ENCODE results near the gene GIT2.

The GIT2 gene

DNA sequence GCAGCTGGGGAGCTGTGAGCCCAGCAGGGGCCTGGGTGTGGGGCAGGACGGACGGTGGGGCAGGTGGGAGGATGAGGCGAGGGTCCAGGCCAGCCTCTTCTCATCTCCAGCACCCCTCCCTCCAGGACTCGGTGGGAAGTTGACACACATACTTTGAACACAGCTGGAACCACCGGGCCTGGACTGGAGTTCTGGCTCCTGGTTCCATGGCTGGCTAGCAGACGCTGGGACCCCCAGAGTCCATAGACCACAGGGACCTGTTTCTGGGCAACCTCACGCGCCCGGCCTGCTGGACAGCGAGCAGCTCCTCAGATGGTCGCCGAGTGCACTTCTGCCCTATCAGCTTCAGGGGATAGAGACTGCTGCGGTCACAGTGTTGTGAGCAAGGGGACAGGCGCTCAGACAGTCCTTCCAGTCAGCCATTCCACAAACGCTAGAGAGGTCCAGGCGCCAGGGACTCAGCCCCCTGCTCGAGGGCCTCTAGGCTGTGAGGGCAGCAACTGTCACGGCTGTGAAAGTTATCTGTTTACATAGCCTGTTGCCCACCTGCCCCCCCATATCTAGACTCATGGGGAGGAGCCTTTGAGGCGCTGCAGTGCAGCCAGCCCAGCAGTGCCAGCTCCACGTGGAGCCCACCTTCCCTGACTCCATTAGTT lies 70.9 kb downstream of the GIT2 start:
- ATAC-seq (replicated peaks): no peak
- H3K9me3 Mint-ChIP-seq: no peaks in the 10 kb centered on the region
- H3K4me3 Mint-ChIP-seq: no peak overlapping the region

GRCh38 chr12:109923481-109924245 lies 72.5 kb downstream of the GIT2 start:
- H3K4me3 Mint-ChIP-seq: no peak overlapping the region
- no peaks in the 10 kb centered on the region for H3K9me3 Mint-ChIP-seq
- DNase-seq (no peak), ATAC-seq (replicated peaks) (no peak)
- no peaks in the 10 kb centered on the region for H3K4me1 Mint-ChIP-seq
- H3K27me3 Mint-ChIP-seq: no peaks in the 10 kb centered on the region
- H3K27ac Mint-ChIP-seq: peak overlapping the region; percentile 77
- H3K36me3 Mint-ChIP-seq: peaks cover 27 to 49% of the 10 kb centered on the region in 2 donors

More for the DNA sequence above, 70.9 kb downstream of the GIT2 start:
- no peak for DNase-seq
- Mint-ChIP-seq H3K4me1 (no peaks in the 10 kb centered on the region), H3K27ac (peak overlapping the region; percentile 69), H3K36me3 (peaks cover 32 to 39% of the 10 kb centered on the region in 2 donors), H3K27me3 (no peaks in the 10 kb centered on the region)

GRCh38 chr12:109923038-109923437 lies 73.1 kb downstream of the GIT2 start:
- peaks cover 30 to 51% of the 10 kb centered on the region in 2 donors for H3K36me3 Mint-ChIP-seq
- ATAC-seq (replicated peaks) (no peak), DNase-seq (no peak)
- no peak overlapping the region for H3K27ac Mint-ChIP-seq
- no peaks in the 10 kb centered on the region for H3K4me1 Mint-ChIP-seq
- no peaks in the 10 kb centered on the region for H3K9me3 Mint-ChIP-seq
- H3K4me3 Mint-ChIP-seq: no peak overlapping the region
- no peaks in the 10 kb centered on the region for H3K27me3 Mint-ChIP-seq

DNA sequence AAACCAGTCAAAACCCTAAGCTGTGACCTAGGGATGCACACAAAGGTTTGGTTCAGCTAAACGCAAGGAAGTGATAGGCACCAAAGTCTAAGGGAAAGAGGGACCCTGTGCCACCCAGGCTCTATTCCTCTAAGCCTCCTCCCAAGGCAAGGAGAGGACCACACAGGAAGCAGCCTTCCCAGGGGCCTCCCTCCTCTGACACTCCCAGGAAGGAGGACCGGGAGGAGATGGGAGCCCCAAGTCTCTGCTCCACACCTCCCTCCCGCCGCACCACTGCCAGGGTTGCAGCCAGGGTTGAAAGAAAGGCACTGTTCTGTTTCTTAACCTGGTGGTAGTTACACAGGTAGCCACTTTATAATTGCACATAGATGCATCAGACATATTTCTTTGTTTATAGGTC lies 74.2 kb downstream of the GIT2 start:
- no peaks in the 10 kb centered on the region for H3K9me3 Mint-ChIP-seq
- no peaks in the 10 kb centered on the region for H3K27me3 Mint-ChIP-seq
- DNase-seq (no peak), ATAC-seq (replicated peaks) (no peak)
- peaks cover 30 to 46% of the 10 kb centered on the region in 2 donors for H3K36me3 Mint-ChIP-seq
- H3K4me3 Mint-ChIP-seq: no peak overlapping the region
- H3K27ac Mint-ChIP-seq: no peak overlapping the region
- H3K4me1 Mint-ChIP-seq: no peaks in the 10 kb centered on the region

DNA sequence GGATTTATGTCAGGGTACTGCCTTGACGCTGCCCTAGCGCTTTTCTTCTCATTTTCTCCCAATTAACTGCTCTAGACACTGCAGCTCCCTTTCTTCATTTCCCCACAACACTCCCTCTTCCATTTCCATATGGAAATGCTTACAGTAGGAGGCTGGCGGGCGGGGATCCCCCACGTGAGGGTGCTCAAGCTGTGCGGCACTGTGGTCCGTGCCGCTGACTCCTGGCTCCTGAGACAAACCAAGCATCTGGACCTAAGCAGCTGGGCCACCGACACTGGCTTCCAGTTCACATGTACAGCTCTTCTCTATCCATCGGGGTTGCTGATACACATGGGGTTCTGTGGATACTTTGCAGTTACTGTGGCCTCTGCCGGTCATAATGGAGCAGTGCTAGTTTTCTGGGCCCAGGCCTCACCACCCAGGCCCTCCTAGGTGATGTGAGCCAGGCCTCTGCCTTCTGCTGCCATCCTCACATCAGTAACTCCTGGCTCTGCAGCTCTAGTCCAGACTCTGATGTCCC lies 75.8 kb downstream of the GIT2 start:
- H3K4me3 Mint-ChIP-seq: no peak overlapping the region
- H3K36me3 Mint-ChIP-seq: peaks cover 38 to 59% of the 10 kb centered on the region in 2 donors
- H3K9me3 Mint-ChIP-seq: no peaks in the 10 kb centered on the region
- no peaks in the 10 kb centered on the region for H3K4me1 Mint-ChIP-seq
- no peak for DNase-seq
- ATAC-seq (replicated peaks): no peak
- H3K27ac Mint-ChIP-seq: peak overlapping the region; percentile 57
- H3K27me3 Mint-ChIP-seq: no peaks in the 10 kb centered on the region

DNA sequence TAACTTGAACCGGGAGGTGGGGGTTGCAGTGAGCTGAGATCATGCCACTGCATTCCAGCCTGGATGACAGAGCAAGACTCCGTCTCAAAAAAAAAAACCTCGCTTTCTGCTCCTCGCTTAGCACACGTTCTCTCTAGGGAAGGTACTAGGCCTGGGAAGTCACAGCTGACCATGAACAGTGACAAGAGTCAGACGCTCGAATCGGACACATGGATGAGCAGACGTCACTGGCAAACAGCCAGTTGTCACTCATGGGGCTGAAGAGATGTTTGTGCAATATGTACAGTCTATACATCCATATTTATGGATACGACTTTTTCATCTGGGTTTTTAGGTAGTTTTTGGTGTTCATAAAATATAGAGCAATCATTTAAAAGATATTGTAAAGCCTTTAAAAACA lies 76.7 kb downstream of the GIT2 start:
- no peak overlapping the region for H3K4me3 Mint-ChIP-seq
- H3K27ac Mint-ChIP-seq: no peak overlapping the region
- H3K36me3 Mint-ChIP-seq: peaks cover 41 to 58% of the 10 kb centered on the region in 2 donors
- H3K9me3 Mint-ChIP-seq: no peaks in the 10 kb centered on the region
- no peak for DNase-seq
- H3K4me1 Mint-ChIP-seq: no peaks in the 10 kb centered on the region
- no peaks in the 10 kb centered on the region for H3K27me3 Mint-ChIP-seq
- ATAC-seq (replicated peaks): no peak

GRCh38 chr12:109916045-109916444 lies 80.1 kb downstream of the GIT2 start:
- DNase-seq: no peak
- Mint-ChIP-seq H3K4me3 (no peak overlapping the region), H3K27me3 (no peaks in the 10 kb centered on the region), H3K27ac (no peak overlapping the region), H3K9me3 (no peaks in the 10 kb centered on the region), H3K4me1 (no peaks in the 10 kb centered on the region), H3K36me3 (peaks cover 44 to 61% of the 10 kb centered on the region in 2 donors)
- ATAC-seq (replicated peaks): no peak

GRCh38 chr12:109915171-109916040 lies 80.8 kb downstream of the GIT2 start:
- Mint-ChIP-seq H3K4me1 (peaks cover 0 to 2% of the 10 kb centered on the region in 2 donors), H3K36me3 (peaks cover 44 to 61% of the 10 kb centered on the region in 2 donors), H3K27ac (no peak overlapping the region), H3K27me3 (no peaks in the 10 kb centered on the region), H3K9me3 (no peaks in the 10 kb centered on the region), H3K4me3 (no peak overlapping the region)
- ATAC-seq (replicated peaks): no peak
- DNase-seq: no peak

DNA sequence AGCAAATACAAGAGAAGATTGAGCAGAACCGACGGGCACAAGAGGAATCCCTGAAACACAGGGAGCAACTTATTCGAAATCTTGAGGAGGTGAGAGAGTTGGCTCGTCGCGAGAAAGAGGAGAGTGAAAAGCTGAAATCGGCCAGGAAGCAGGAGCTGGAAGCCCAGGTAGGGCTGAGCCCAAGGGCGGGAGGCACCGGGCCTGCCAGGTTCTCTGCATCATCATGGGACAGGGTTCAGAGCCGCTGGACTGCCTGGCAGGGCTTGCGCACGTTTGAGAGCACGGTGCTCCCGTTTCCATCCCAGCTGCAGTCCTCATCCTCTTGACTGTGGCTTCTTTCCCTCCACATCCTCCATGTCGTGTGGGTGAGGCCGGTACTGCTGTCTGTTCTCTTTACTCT lies 81.7 kb downstream of the GIT2 start:
- ATAC-seq (replicated peaks) (no peak), DNase-seq (no peak)
- no peak overlapping the region for H3K4me3 Mint-ChIP-seq
- H3K27ac Mint-ChIP-seq: no peak overlapping the region
- H3K27me3 Mint-ChIP-seq: no peaks in the 10 kb centered on the region
- H3K4me1 Mint-ChIP-seq: peaks cover 0 to 2% of the 10 kb centered on the region in 2 donors
- no peaks in the 10 kb centered on the region for H3K9me3 Mint-ChIP-seq
- peaks cover 40 to 55% of the 10 kb centered on the region in 2 donors for H3K36me3 Mint-ChIP-seq

DNA sequence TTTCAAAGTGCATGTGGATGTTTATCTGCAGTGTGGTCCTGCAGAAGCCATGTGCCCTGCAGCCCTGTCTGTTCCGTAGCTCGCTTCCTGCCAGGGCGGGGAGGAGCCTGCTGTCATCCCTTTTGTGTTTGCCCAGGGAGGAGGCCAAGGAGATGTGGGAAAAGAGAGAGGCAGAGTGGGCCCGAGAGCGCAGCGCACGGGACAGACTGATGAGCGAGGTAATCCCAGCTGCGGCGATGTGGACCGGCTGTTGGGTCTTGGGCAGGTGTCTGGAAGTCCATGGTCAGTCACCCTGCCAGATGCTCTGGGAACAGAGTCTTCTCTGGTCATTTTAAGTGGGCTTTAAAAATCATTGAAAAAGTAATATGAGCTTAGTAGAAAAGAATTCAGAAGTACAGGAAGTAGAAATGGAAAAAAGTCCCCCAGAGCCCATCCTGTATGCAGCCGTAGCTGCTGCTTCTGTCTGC lies 83.3 kb downstream of the GIT2 start:
- no peaks in the 10 kb centered on the region for H3K27me3 Mint-ChIP-seq
- H3K36me3 Mint-ChIP-seq: peaks cover 41 to 57% of the 10 kb centered on the region in 2 donors
- H3K4me3 Mint-ChIP-seq: no peak overlapping the region
- ATAC-seq (replicated peaks): no peak
- no peak for DNase-seq
- H3K4me1 Mint-ChIP-seq: peaks cover 0 to 2% of the 10 kb centered on the region in 2 donors
- no peaks in the 10 kb centered on the region for H3K9me3 Mint-ChIP-seq
- no peak overlapping the region for H3K27ac Mint-ChIP-seq

GRCh38 chr12:109910969-109911348 lies 85.2 kb downstream of the GIT2 start:
- Mint-ChIP-seq H3K27me3 (no peaks in the 10 kb centered on the region), H3K9me3 (no peaks in the 10 kb centered on the region), H3K4me1 (peaks cover 0 to 2% of the 10 kb centered on the region in 2 donors), H3K4me3 (no peak overlapping the region), H3K27ac (no peak overlapping the region), H3K36me3 (peaks cover 41 to 67% of the 10 kb centered on the region in 2 donors)
- peak; percentile 10 for DNase-seq
- ATAC-seq (replicated peaks): peak; percentile 47 to 55

- Mint-ChIP-seq H3K9me3 (no peaks in the 10 kb centered on the region), H3K36me3 (peaks cover 36 to 67% of the 10 kb centered on the region in 2 donors), H3K4me3 (no peak overlapping the region), H3K27ac (no peak overlapping the region), H3K4me1 (peaks cover 0 to 2% of the 10 kb centered on the region in 2 donors), H3K27me3 (no peaks in the 10 kb centered on the region)
- ATAC-seq (replicated peaks) (no peak), DNase-seq (no peak)
Measured at GRCh38 chr12:109910254-109910968, 85.8 kb downstream of the GIT2 start.

GRCh38 chr12:109905301-109905700 lies 90.9 kb downstream of the GIT2 start:
- peaks cover 30 to 52% of the 10 kb centered on the region in 2 donors for H3K36me3 Mint-ChIP-seq

More at GRCh38 chr12:109905301-109905700, 90.9 kb downstream of the GIT2 start:
- Mint-ChIP-seq H3K4me3 (no peak overlapping the region), H3K9me3 (no peaks in the 10 kb centered on the region), H3K27me3 (no peaks in the 10 kb centered on the region), H3K4me1 (peaks cover 12 to 20% of the 10 kb centered on the region in 2 donors), H3K27ac (no peak overlapping the region)
- DNase-seq (no peak), ATAC-seq (replicated peaks) (no peak)

All from stimulated activated naive B cell treated with anti-CD40 and anti-IgM and Interleukin-4, amounts not matched to agents 10 μg/mL and 1 μg/mL and 100 μg/mL, for 72 hours (primary cell).